GM18858 (cell line): ENCODE data around the gene TBC1D26.
"Not testable (repeated sequence)": the region's sequence is repeated elsewhere in the genome, so short reads cannot be mapped to it uniquely, and the experiment has no call there.

Experiments used
- ATAC-seq: cut with Tn5 transposase; IDR thresholded peaks from one replicate; pipeline ENCODE4 v1.9.1; 2021; ENCODE audit not compliant: unreplicated experiment

Gene TBC1D26

GRCh38 chr17:15742921-15743320, 10.8 kb downstream of the TBC1D26 start:
- no peak for ATAC-seq

- ATAC-seq: no peak
Measured at GRCh38 chr17:15744074-15744676, 12.1 kb downstream of the TBC1D26 start.

- ATAC-seq: no peak
Measured at GRCh38 chr17:15744885-15745284, 12.8 kb downstream of the TBC1D26 start.

- ATAC-seq: not testable (repeated sequence)
Measured at GRCh38 chr17:15749403-15749802, 17.3 kb downstream of the TBC1D26 start.

GRCh38 chr17:15768865-15769533, 36.9 kb downstream of the TBC1D26 start:
- ATAC-seq: not testable (repeated sequence)

GRCh38 chr17:15770679-15771078, 38.6 kb downstream of the TBC1D26 start:
- not testable (repeated sequence) for ATAC-seq

DNA sequence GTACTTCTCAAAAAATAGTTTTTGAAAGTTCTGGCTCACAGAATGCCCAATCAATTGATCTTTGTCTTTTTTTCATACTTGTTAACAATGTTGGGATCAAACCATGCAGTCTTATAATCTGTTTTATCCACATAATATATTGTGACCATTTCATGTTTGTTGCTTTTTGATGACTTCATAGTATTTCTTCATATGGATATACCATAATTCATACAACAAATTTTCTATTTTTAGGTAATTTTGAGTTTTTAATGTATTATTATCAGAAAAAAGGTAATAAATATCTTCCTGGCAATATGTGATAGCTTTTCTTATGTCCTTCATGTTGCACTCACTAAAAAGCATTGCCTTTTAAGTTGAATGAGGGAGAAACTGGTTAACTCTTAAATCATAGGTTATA, 44.8 kb downstream of the TBC1D26 start:
- ATAC-seq: no peak

GRCh38 chr17:15777297-15777696, 45.2 kb downstream of the TBC1D26 start:
- no peak for ATAC-seq

GRCh38 chr17:15777717-15778116, 45.6 kb downstream of the TBC1D26 start:
- no peak for ATAC-seq

- ATAC-seq: no peak
Measured at GRCh38 chr17:15779119-15779518, 47.0 kb downstream of the TBC1D26 start.

DNA sequence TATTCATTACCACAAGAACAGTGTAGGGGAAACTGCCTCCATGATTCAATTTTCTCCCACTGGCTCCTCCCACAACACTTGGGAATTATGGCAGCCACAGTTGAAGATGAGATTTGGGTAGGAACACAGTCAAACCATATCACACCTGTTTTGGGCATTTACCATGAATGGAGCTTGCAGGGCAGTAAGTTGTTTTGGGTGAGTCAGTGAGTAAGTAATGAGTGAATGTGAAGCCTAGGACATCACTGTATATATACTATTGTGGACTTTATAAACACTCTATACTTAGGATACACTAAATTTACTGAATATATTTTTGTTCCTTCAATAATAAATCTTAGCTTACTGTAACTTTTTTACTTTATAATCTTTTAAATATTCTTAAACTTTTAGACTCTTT, 48.1 kb downstream of the TBC1D26 start:
- no peak for ATAC-seq

GRCh38 chr17:15782866-15783265, 50.8 kb downstream of the TBC1D26 start:
- no peak for ATAC-seq

GRCh38 chr17:15783461-15783860, 51.4 kb downstream of the TBC1D26 start:
- ATAC-seq: no peak

- ATAC-seq: not testable (repeated sequence)
Measured at GRCh38 chr17:15784351-15784750, 52.3 kb downstream of the TBC1D26 start.

GRCh38 chr17:15787363-15788075, 55.4 kb downstream of the TBC1D26 start:
- ATAC-seq: not testable (repeated sequence)

GRCh38 chr17:15788365-15788764, 56.3 kb downstream of the TBC1D26 start:
- not testable (repeated sequence) for ATAC-seq
